IMR-90 (cell line): ENCODE results near the gene ZPBP2. TPM values are rescaled to one million over a fixed set of nuclear protein-coding genes. Genes with fewer than 3 reads are reported as not detected.

Experiments used
- ATAC-seq: fragments of 200-7000 bp; cut with Tn5 transposase; 2 replicates; pipeline ENCODE4 v1.9.1; 2020; ENCODE audit warnings: low read depth, mild to moderate bottlenecking, moderate library complexity
- BruUV-seq: library from RNA; stranded (reverse); fragments of 400-500 nt; replicated peaks from 2 replicates; lab custom pipeline; 2021; lab: Mats Ljungman, UMichigan
- CTCF ChIA-PET: fragments of 300-600 bp; formaldehyde crosslinking; extraction: SDS; loops from one replicate; lab custom pipeline; 2021; ENCODE audit warnings: antibody characterized with exemption; lab: Yijun Ruan, JAX
- POLR2A ChIA-PET: fragments of 300-600 bp; sonication (Branson Sonifier 250); formaldehyde crosslinking; loops from one replicate; lab custom pipeline; 2022; ENCODE audit warnings: antibody characterized with exemption; ENCODE audit not compliant: unreplicated experiment; lab: Charles Lee
- DNase-seq: peaks from one replicate; pipeline ENCODE4 v3.0.0; 2013
- H2AFZ ChIP-seq: replicated peaks from 2 replicates; pipeline ENCODE3; 2013; ENCODE audit warnings: low read length, mild to moderate bottlenecking; ENCODE audit not compliant: poor library complexity
- H2AK5ac ChIP-seq: 2 replicates; pipeline ENCODE4 v1.6.1; 2013; ENCODE audit warnings: low read depth, low read length, inconsistent platforms
- H2AK9ac ChIP-seq: replicated peaks from 2 replicates; pipeline ENCODE3; 2013; ENCODE audit warnings: mild to moderate bottlenecking, low read depth, low read length, moderate library complexity; ENCODE audit not compliant: poor library complexity
- H2BK120ac ChIP-seq: 2 replicates; pipeline ENCODE4 v1.6.1; 2013; ENCODE audit warnings: low read depth, low read length, inconsistent platforms
- H2BK15ac ChIP-seq: 3 replicates; pipeline ENCODE4 v1.6.1; 2013; ENCODE audit warnings: low read depth, low read length, inconsistent platforms
- H2BK20ac ChIP-seq: 2 replicates; pipeline ENCODE4 v1.6.1; 2013; ENCODE audit warnings: low read depth, mild to moderate bottlenecking, inconsistent platforms, low read length, moderate library complexity
- H2BK5ac ChIP-seq: 2 replicates; pipeline ENCODE4 v1.6.1; 2013; ENCODE audit warnings: mild to moderate bottlenecking, low read depth, low read length, inconsistent platforms; ENCODE audit not compliant: poor library complexity, severe bottlenecking
- H3K14ac ChIP-seq: replicated peaks from 2 replicates; pipeline ENCODE4 v1.6.1; 2013; ENCODE audit warnings: low read depth, low read length, inconsistent platforms
- H3K18ac ChIP-seq: 2 replicates; pipeline ENCODE4 v1.6.1; 2013; ENCODE audit warnings: low read depth, low read length, control low read depth
- H3K23ac ChIP-seq: 2 replicates; pipeline ENCODE4 v1.6.1; 2013; ENCODE audit warnings: low read depth, low read length, inconsistent platforms
- H3K27ac ChIP-seq: 2 replicates; pipeline ENCODE4 v1.5.1; 2013; ENCODE audit warnings: mild to moderate bottlenecking, control low read depth, low read length; ENCODE audit not compliant: insufficient read depth
- H3K27me3 ChIP-seq: 2 replicates; pipeline ENCODE4 v1.6.1; 2013; ENCODE audit warnings: low read length; ENCODE audit not compliant: control insufficient read depth, insufficient read depth
- H3K36me3 ChIP-seq: 2 replicates; pipeline ENCODE4 v1.6.1; 2013; ENCODE audit warnings: low read length, mixed read lengths; ENCODE audit not compliant: control insufficient read depth, insufficient read depth
- H3K4ac ChIP-seq: 2 replicates; pipeline ENCODE4 v1.6.1; 2013; ENCODE audit warnings: low read depth, low read length, inconsistent platforms
- H3K4me1 ChIP-seq: 2 replicates; pipeline ENCODE4 v1.6.1; 2013; ENCODE audit warnings: low read length, mixed read lengths; ENCODE audit not compliant: control insufficient read depth, insufficient read depth
- H3K4me2 ChIP-seq: 2 replicates; pipeline ENCODE4 v1.6.1; 2013; ENCODE audit warnings: low read depth, mild to moderate bottlenecking, control low read depth, low read length, moderate library complexity
- H3K4me3 ChIP-seq: 2 replicates; pipeline ENCODE4 v1.5.1; 2013; ENCODE audit warnings: low read depth, mild to moderate bottlenecking, control low read depth, low read length, moderate library complexity; ENCODE audit not compliant: insufficient read depth
- H3K56ac ChIP-seq: 2 replicates; pipeline ENCODE4 v1.6.1; 2013; ENCODE audit warnings: low read length, inconsistent platforms; ENCODE audit not compliant: insufficient read depth; ENCODE audit errors: extremely low read depth
- H3K79me1 ChIP-seq, 2 experiments: 2 replicates each; pipeline ENCODE4 v1.6.1; 2013; ENCODE audit warnings: low read length in 2 of 2, inconsistent platforms in 1 of 2, low read depth in 1 of 2
- H3K9ac ChIP-seq: 2 replicates; pipeline ENCODE4 v1.6.1; 2013; ENCODE audit warnings: low read depth, low read length, control low read depth
- H3K9me1 ChIP-seq: 2 replicates; pipeline ENCODE4 v1.6.1; 2013; ENCODE audit warnings: low read length, inconsistent platforms; ENCODE audit not compliant: insufficient read depth
- H3K9me3 ChIP-seq: 2 replicates; pipeline ENCODE4 v1.6.1; 2013; ENCODE audit warnings: low read length; ENCODE audit not compliant: control insufficient read depth, insufficient read depth
- H4K20me1 ChIP-seq: 2 replicates; pipeline ENCODE4 v1.6.1; 2013; ENCODE audit warnings: low read length, inconsistent platforms; ENCODE audit not compliant: insufficient read depth
- H4K5ac ChIP-seq: 2 replicates; pipeline ENCODE4 v1.6.1; 2013; ENCODE audit warnings: mild to moderate bottlenecking, low read depth, low read length, control low read depth
- H4K8ac ChIP-seq, 2 experiments: 2 replicates each; pipeline ENCODE4 v1.6.1; 2013; ENCODE audit warnings: low read depth in 2 of 2, low read length in 2 of 2, control low read depth in 1 of 2, inconsistent platforms in 1 of 2
- H4K91ac ChIP-seq: 2 replicates; pipeline ENCODE4 v1.6.1; 2013; ENCODE audit warnings: low read depth, low read length, inconsistent platforms; ENCODE audit not compliant: insufficient read depth
- BHLHE40 ChIP-seq: fragments of 150-350 bp; IDR thresholded peaks from 2 replicates; pipeline ENCODE4 v1.6.1; 2016; ENCODE audit warnings: mild to moderate bottlenecking, low read depth, low read length
- CEBPB ChIP-seq: IDR thresholded peaks from 2 replicates; pipeline ENCODE4 v1.6.1; 2012; ENCODE audit warnings: low read depth, low read length, improper control_type of control experiment
- CHD1 ChIP-seq: IDR thresholded peaks from 2 replicates; pipeline ENCODE4 v1.6.1; 2012; ENCODE audit warnings: low read depth, low read length, improper control_type of control experiment
- CTCF ChIP-seq: conservative IDR thresholded peaks from 2 replicates; pipeline ENCODE4 v1.5.1; 2012; ENCODE audit warnings: mild to moderate bottlenecking, low read depth, low read length, improper control_type of control experiment
- ELK1 ChIP-seq: fragments of 150-350 bp; IDR thresholded peaks from 2 replicates; pipeline ENCODE4 v1.6.1; 2016; ENCODE audit warnings: low read depth, mild to moderate bottlenecking, low read length, moderate library complexity, borderline replicate concordance
- FOS ChIP-seq: fragments of 150-350 bp; IDR thresholded peaks from 2 replicates; pipeline ENCODE4 v1.6.1; 2016; ENCODE audit warnings: low read depth, low read length
- MAFK ChIP-seq: IDR thresholded peaks from 2 replicates; pipeline ENCODE4 v1.6.1; 2012; ENCODE audit warnings: low read depth, low read length, improper control_type of control experiment
- MAZ ChIP-seq: IDR thresholded peaks from 2 replicates; pipeline ENCODE4 v1.6.1; 2012; ENCODE audit warnings: low read depth, mild to moderate bottlenecking, low read length, improper control_type of control experiment, moderate library complexity, borderline replicate concordance
- MXI1 ChIP-seq: IDR thresholded peaks from 2 replicates; pipeline ENCODE4 v1.6.1; 2012; ENCODE audit warnings: low read depth, mild to moderate bottlenecking, low read length, moderate library complexity, borderline replicate concordance
- NFE2L2 ChIP-seq: fragments of 150-350 bp; IDR thresholded peaks from 2 replicates; pipeline ENCODE4 v1.6.1; 2016; ENCODE audit warnings: low read depth, mild to moderate bottlenecking, low read length
- POLR2A ChIP-seq: IDR thresholded peaks from 2 replicates; pipeline ENCODE4 v1.6.1; 2012; ENCODE audit warnings: mild to moderate bottlenecking, low read depth, low read length
- RAD21 ChIP-seq: IDR thresholded peaks from 2 replicates; pipeline ENCODE4 v1.6.1; 2012; ENCODE audit warnings: low read length, improper control_type of control experiment
- RCOR1 ChIP-seq: IDR thresholded peaks from 2 replicates; pipeline ENCODE4 v1.6.1; 2012; ENCODE audit warnings: mild to moderate bottlenecking, low read length, improper control_type of control experiment; ENCODE audit not compliant: insufficient replicate concordance
- RFX5 ChIP-seq: IDR thresholded peaks from 2 replicates; pipeline ENCODE4 v1.8.0; 2012; ENCODE audit warnings: low read depth, mild to moderate bottlenecking, low read length, moderate library complexity
- SMC3 ChIP-seq: fragments of 150-350 bp; IDR thresholded peaks from 2 replicates; pipeline ENCODE4 v1.6.1; 2016; ENCODE audit warnings: low read depth, mild to moderate bottlenecking, antibody characterized with exemption, low read length, moderate library complexity
- USF2 ChIP-seq: fragments of 150-350 bp; IDR thresholded peaks from 2 replicates; pipeline ENCODE4 v1.6.1; 2017; ENCODE audit warnings: mild to moderate bottlenecking, antibody characterized with exemption, low read length, low read depth
- whole genome bisulfite sequencing, 2 experiments: methylation state at CpG; one replicate each; pipeline versions ENCODE4 v1.1.5 to v1.1.7; 2013; ENCODE audit warnings: missing lambda C conversion rate in 2 of 2; ENCODE audit not compliant: insufficient read length in 1 of 2; ENCODE audit errors: extremely low coverage in 2 of 2; 5-methylcytosine and 5-hydroxymethylcytosine counted together
- dilution Hi-C: fragments of 300-500 bp; cut with HindIII; formaldehyde crosslinking; loops from one replicate; pipeline ENCODE4 v1.14.3; 2018; ENCODE audit warnings: low sequenced_read_pairs; ENCODE audit not compliant: unreplicated experiment
- in situ Hi-C: fragments of 300-500 bp; cut with MboI; formaldehyde crosslinking; loops from 3 replicates; pipeline ENCODE4 v1.14.3; 2019; ENCODE audit warnings: low sequenced_read_pairs, inconsistent platforms, mixed read lengths
- intact Hi-C: fragments of 100-400 bp; cut with micrococcal nuclease; formaldehyde crosslinking; loops from 2 replicates; pipeline ENCODE4 v1.10.0; 2022
- polyA plus RNA-seq, 3 experiments: library from polyadenylated mRNA; depleted of rRNA; stranded (reverse); fragments of >200 nt; gene quantifications; 2 replicates each; pipeline ENCODE4 v1.2.3, GENCODE V29; 2012; ENCODE audit warnings: low replicate concordance in 1 of 3
- total RNA-seq: library from RNA; depleted of rRNA; stranded (reverse); fragments of >200 nt; gene quantifications from 2 replicates; pipeline ENCODE4 v1.2.3, GENCODE V29; 2012

The ZPBP2 gene
- total and polyA plus RNA-seq, 2 of the 4 experiments (the other 2 are of a cell fraction): not detected

- H4K8ac ChIP-seq: no peak overlapping the region
These were observed 32.8 kb upstream of the ZPBP2 start for GRCh38 chr17:39835038-39835786.

More at GRCh38 chr17:39835038-39835786, 32.8 kb upstream of the ZPBP2 start:
- H3K36me3 ChIP-seq: no peaks in the 10 kb centered on the region
- no peak overlapping the region for H3K56ac ChIP-seq
- no peak overlapping the region for H3K9ac ChIP-seq
- no peak overlapping the region for H2AFZ ChIP-seq
- no peaks in the 10 kb centered on the region for H4K20me1 ChIP-seq
- no peak overlapping the region for H3K4ac ChIP-seq
- H2BK15ac ChIP-seq: no peak overlapping the region
- H3K4me1 ChIP-seq: no peaks in the 10 kb centered on the region
- peaks cover 6% of the 10 kb centered on the region for H3K9me3 ChIP-seq
- TF ChIP-seq SMC3: no peak
- TF ChIP-seq MXI1: no peak
- TF ChIP-seq CTCF: no peak
- no peak for TF ChIP-seq MAFK
- TF ChIP-seq NFE2L2: no peak
- no peak for TF ChIP-seq POLR2A
- no peak for TF ChIP-seq RCOR1
- TF ChIP-seq RFX5: no peak
- TF ChIP-seq CHD1: no peak
- TF ChIP-seq RAD21: no peak
- TF ChIP-seq FOS: no peak
- no peak for TF ChIP-seq BHLHE40
- TF ChIP-seq ELK1: no peak
- no peak for TF ChIP-seq USF2
- TF ChIP-seq CEBPB: no peak
- no peak for TF ChIP-seq MAZ
- H3K27ac ChIP-seq: no peak overlapping the region
- no peak overlapping the region for H3K18ac ChIP-seq
- no peak overlapping the region for H3K14ac ChIP-seq
- no peak overlapping the region for H3K4me3 ChIP-seq
- ChIA-PET CTCF (interaction anchor here (1.4 kb wide), 1 partner anchor 27 kb away, joined by 3 read pairs; no protein-coding TSS in a partner anchor), POLR2A (no interaction called here)
- H3K23ac ChIP-seq: no peak overlapping the region
- intact Hi-C loops: no loop called here
- H2AK9ac ChIP-seq: no peak overlapping the region
- no TSS peak for BruUV-seq
- no peak overlapping the region for H2AK5ac ChIP-seq
- H4K5ac ChIP-seq: no peak overlapping the region
- H3K79me1 ChIP-seq: no peaks in the 10 kb centered on the region
- DNase-seq: no peak
- no peaks in the 10 kb centered on the region for H3K9me1 ChIP-seq
- H4K91ac ChIP-seq: no peak overlapping the region
- H3K27me3 ChIP-seq: peaks cover 5% of the 10 kb centered on the region
- in situ Hi-C loops: no loop called here
- no peak overlapping the region for H2BK120ac ChIP-seq
- dilution Hi-C loops: no loop called here
- ATAC-seq: no peak
- WGBS, 2 experiments: 84% methylated on average over 11 of the region's 17 CpGs; no CpG with 5 or more reads in 1 of the 2 experiments
- H2BK20ac ChIP-seq: no peak overlapping the region
- no peak overlapping the region for H3K4me2 ChIP-seq
- no peak overlapping the region for H2BK5ac ChIP-seq
